ENCODE results near the gene WDFY3. TPM values are rescaled to one million over a fixed set of nuclear protein-coding genes. Genes with fewer than 3 reads are reported as not detected.

The WDFY3 gene
- polyA plus RNA-seq, 4 donors = 3.0 to 33.3 (median 6.4) TPM

DNA sequence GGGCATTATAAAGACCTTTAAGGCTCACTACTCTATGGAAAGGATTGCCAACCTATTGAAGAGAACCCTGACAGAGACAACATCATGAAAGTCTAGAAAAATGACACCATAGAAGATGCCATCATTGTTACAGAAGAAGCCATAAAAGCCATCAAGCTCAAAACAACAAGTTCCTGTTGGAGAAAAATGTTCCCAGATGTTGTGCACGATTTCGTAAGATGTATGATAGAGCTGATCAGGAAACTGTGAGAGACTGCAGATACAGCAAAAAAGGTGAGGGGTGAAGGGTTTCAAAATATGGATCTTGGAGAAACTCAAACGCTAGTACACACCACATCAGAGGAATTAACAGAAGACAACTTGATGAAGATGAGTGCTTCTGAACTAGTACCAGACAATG, 53.3 kb downstream of the WDFY3 start:
- Histone ChIP-seq H3K4me1 (ENCODE audit: control insufficient read depth in 3 of 3, insufficient read depth in 2 of 3, low read depth in 1 of 3, low read length in 2 of 3) (no peaks in the 10 kb centered on the region), H3K9me3 (ENCODE audit: control insufficient read depth in 2 of 2, insufficient read depth in 1 of 2, low read depth in 1 of 2, low read length in 1 of 2) (no peaks in the 10 kb centered on the region), H3K36me3 (ENCODE audit: control insufficient read depth in 3 of 3, insufficient read depth in 2 of 3, low read depth in 1 of 3, low read length in 3 of 3) (peaks cover 0 to 5% (median 0%) of the 10 kb centered on the region in 3 donors), H3K27me3 (ENCODE audit: control insufficient read depth in 3 of 3, insufficient read depth in 3 of 3, low read length in 3 of 3) (no peaks in the 10 kb centered on the region), H3K27ac (ENCODE audit: low read depth in 1 of 3, low read length in 2 of 3) (no peak overlapping the region), H3K4me3 (ENCODE audit: low read depth in 1 of 3, low read length in 3 of 3) (no peak overlapping the region)
- FAIRE-seq (no peak), DNase-seq (no peak)
- 89 to 97% (median 92%) methylated on average over 3 of the region's 3 CpGs for WGBS, 3 donors

DNA sequence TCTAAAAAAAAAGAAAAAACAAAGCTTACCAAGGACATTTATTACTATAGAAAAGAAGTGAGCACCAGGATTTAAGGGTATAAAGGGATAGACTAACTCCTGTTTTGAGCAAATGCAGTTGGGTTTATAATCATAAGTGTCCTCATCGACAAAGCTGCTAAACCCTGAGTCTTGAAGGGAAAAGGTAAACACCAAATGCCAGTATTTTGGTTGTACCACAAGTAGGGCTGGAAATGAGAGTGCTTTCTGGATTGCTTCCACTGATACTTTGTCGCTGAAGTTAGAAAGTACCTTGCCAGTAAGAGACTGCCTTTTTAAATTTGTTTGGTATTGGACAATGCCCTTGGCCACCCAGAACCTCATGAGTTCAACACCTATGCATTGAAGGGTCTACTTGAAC, 53.7 kb downstream of the WDFY3 start:
- H3K36me3 ChIP-seq (ENCODE audit: control insufficient read depth in 3 of 3, insufficient read depth in 2 of 3, low read depth in 1 of 3, low read length in 3 of 3) = peaks cover 0 to 5% (median 0%) of the 10 kb centered on the region in 3 donors
- 83 to 88% (median 83%) methylated on average over 2 of the region's 2 CpGs for WGBS, 3 donors
- H3K4me3 ChIP-seq (ENCODE audit: low read depth in 1 of 3, low read length in 3 of 3) = no peak overlapping the region
- no peaks in the 10 kb centered on the region for H3K9me3 ChIP-seq (ENCODE audit: control insufficient read depth in 2 of 2, insufficient read depth in 1 of 2, low read depth in 1 of 2, low read length in 1 of 2)
- H3K4me1 ChIP-seq (ENCODE audit: control insufficient read depth in 3 of 3, insufficient read depth in 2 of 3, low read depth in 1 of 3, low read length in 2 of 3) = no peaks in the 10 kb centered on the region
- DNase-seq (no peak), FAIRE-seq (no peak)
- H3K27ac ChIP-seq (ENCODE audit: low read depth in 1 of 3, low read length in 2 of 3) = no peak overlapping the region
- H3K27me3 ChIP-seq (ENCODE audit: control insufficient read depth in 3 of 3, insufficient read depth in 3 of 3, low read length in 3 of 3) = no peaks in the 10 kb centered on the region

DNA sequence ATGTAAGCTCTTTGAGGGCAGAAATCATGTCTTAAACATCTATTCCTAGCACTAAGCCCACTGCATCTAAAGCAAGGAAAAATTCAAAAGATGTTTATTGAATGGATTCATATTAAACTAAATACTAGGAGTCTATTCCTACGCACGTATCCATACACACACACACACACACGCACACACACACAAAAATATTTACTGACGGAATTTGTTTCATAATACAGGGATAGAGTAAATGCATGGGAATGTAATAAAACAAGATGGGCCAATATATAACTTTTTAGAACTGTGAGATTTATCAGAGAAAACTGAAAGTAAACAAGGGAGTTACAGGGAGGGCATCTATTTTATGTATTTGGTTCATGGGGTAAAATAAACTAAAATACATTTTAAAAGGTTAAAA, 57.6 kb downstream of the WDFY3 start:
- no peak overlapping the region for H3K27ac ChIP-seq (ENCODE audit: low read depth in 1 of 3, low read length in 2 of 3)
- no peaks in the 10 kb centered on the region for H3K27me3 ChIP-seq (ENCODE audit: control insufficient read depth in 3 of 3, insufficient read depth in 3 of 3, low read length in 3 of 3)
- peaks cover 0 to 8% (median 0%) of the 10 kb centered on the region in 3 donors for H3K36me3 ChIP-seq (ENCODE audit: control insufficient read depth in 3 of 3, insufficient read depth in 2 of 3, low read depth in 1 of 3, low read length in 3 of 3)
- WGBS, 3 donors = 84 to 93% (median 91%) methylated on average over 4 of the region's 4 CpGs
- H3K9me3 ChIP-seq (ENCODE audit: control insufficient read depth in 2 of 2, insufficient read depth in 1 of 2, low read depth in 1 of 2, low read length in 1 of 2) = no peaks in the 10 kb centered on the region
- H3K4me3 ChIP-seq (ENCODE audit: low read depth in 1 of 3, low read length in 3 of 3) = no peak overlapping the region
- H3K4me1 ChIP-seq (ENCODE audit: control insufficient read depth in 3 of 3, insufficient read depth in 2 of 3, low read depth in 1 of 3, low read length in 2 of 3) = no peaks in the 10 kb centered on the region
- FAIRE-seq (no peak), DNase-seq (no peak)

DNA sequence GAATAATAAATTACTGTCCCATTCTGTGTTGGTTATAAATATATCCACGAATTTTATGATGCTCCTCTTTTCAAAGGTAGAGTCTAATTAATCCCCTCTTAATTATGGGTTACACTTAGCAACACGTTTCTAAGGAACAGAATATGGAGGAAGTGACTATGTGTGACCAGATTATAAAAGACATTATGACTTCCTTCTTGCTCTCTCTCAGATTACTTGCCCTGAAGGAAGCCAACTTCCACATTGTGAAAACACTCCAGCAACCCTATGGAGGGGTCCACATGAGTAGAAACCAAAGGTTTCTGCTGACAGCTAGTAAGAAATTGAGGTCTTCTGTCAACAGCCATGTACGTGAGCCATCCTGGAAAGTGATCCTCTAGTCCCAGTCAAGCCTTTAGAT, 59.3 kb downstream of the WDFY3 start:
- Histone ChIP-seq H3K4me1 (ENCODE audit: control insufficient read depth in 3 of 3, insufficient read depth in 2 of 3, low read depth in 1 of 3, low read length in 2 of 3) (no peaks in the 10 kb centered on the region), H3K4me3 (ENCODE audit: low read depth in 1 of 3, low read length in 3 of 3) (no peak overlapping the region), H3K27me3 (ENCODE audit: control insufficient read depth in 3 of 3, insufficient read depth in 3 of 3, low read length in 3 of 3) (no peaks in the 10 kb centered on the region), H3K36me3 (ENCODE audit: control insufficient read depth in 3 of 3, insufficient read depth in 2 of 3, low read depth in 1 of 3, low read length in 3 of 3) (peaks cover 0 to 11% (median 0%) of the 10 kb centered on the region in 3 donors), H3K9me3 (ENCODE audit: control insufficient read depth in 2 of 2, insufficient read depth in 1 of 2, low read depth in 1 of 2, low read length in 1 of 2) (no peaks in the 10 kb centered on the region), H3K27ac (ENCODE audit: low read depth in 1 of 3, low read length in 2 of 3) (no peak overlapping the region)
- FAIRE-seq = no peak
- DNase-seq = no peak
- 72 to 89% (median 75%) methylated on average over 3 of the region's 3 CpGs for WGBS, 3 donors

DNA sequence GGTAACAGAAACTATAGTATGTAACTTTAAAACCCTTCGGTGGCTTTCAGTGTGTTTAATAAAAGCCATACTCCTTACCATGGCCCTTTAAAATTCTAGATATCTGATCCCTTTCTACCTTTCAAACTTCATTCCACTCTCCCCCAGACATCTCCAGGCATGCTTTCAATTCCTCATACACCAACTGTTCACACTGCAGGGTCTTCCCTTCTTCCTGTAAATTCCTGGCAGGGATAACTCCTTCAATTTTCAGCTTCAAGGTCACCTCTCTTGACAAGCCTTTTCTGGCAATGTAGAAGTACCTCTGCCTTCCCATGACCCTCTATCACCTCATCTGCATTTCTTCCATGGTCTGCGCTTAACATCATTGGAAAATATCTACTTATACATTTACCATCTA, 60.8 kb downstream of the WDFY3 start:
- no peaks in the 10 kb centered on the region for H3K9me3 ChIP-seq (ENCODE audit: control insufficient read depth in 2 of 2, insufficient read depth in 1 of 2, low read depth in 1 of 2, low read length in 1 of 2)
- H3K27me3 ChIP-seq (ENCODE audit: control insufficient read depth in 3 of 3, insufficient read depth in 3 of 3, low read length in 3 of 3) = no peaks in the 10 kb centered on the region
- DNase-seq = no peak
- H3K4me1 ChIP-seq (ENCODE audit: control insufficient read depth in 3 of 3, insufficient read depth in 2 of 3, low read depth in 1 of 3, low read length in 2 of 3) = no peaks in the 10 kb centered on the region
- WGBS, 3 donors = 94 to 97% (median 95%) methylated on average over 2 of the region's 2 CpGs
- FAIRE-seq = no peak
- no peak overlapping the region for H3K27ac ChIP-seq (ENCODE audit: low read depth in 1 of 3, low read length in 2 of 3)
- peaks cover 0 to 13% (median 0%) of the 10 kb centered on the region in 3 donors for H3K36me3 ChIP-seq (ENCODE audit: control insufficient read depth in 3 of 3, insufficient read depth in 2 of 3, low read depth in 1 of 3, low read length in 3 of 3)
- no peak overlapping the region for H3K4me3 ChIP-seq (ENCODE audit: low read depth in 1 of 3, low read length in 3 of 3)

DNA sequence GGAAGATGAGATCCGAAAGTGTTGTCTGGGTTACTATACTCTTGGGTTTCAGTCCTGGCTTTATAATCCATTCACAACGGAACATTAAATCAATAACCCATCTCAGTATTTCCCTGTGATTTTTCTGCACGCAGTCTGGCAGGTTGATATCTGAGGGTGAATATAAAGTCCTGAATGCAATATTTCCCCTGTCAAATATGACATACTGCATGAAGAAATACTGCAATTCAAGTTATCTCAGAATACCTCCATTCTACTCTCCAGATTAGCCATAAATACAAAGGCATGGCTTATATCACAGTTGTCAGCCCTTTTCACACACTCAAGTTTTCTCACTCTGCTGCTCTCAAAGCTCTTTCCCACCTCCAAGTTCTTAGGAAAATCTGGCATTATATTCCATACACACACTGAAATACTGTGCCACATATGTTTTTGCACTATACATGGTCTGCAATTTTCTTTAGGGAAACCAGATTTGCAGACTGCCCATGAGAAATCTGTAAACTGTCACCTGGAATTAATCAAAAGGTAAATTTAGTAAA, 64.7 kb downstream of the WDFY3 start:
- H3K27me3 ChIP-seq (ENCODE audit: control insufficient read depth in 3 of 3, insufficient read depth in 3 of 3, low read length in 3 of 3) = no peaks in the 10 kb centered on the region
- H3K27ac ChIP-seq (ENCODE audit: low read depth in 1 of 3, low read length in 2 of 3) = no peak overlapping the region
- no peaks in the 10 kb centered on the region for H3K4me1 ChIP-seq (ENCODE audit: control insufficient read depth in 3 of 3, insufficient read depth in 2 of 3, low read depth in 1 of 3, low read length in 2 of 3)
- H3K9me3 ChIP-seq (ENCODE audit: control insufficient read depth in 2 of 2, insufficient read depth in 1 of 2, low read depth in 1 of 2, low read length in 1 of 2) = no peaks in the 10 kb centered on the region
- DNase-seq (no peak), FAIRE-seq (no peak)
- H3K4me3 ChIP-seq (ENCODE audit: low read depth in 1 of 3, low read length in 3 of 3) = no peak overlapping the region
- peaks cover 0 to 16% (median 0%) of the 10 kb centered on the region in 3 donors for H3K36me3 ChIP-seq (ENCODE audit: control insufficient read depth in 3 of 3, insufficient read depth in 2 of 3, low read depth in 1 of 3, low read length in 3 of 3)
- WGBS, 3 donors = 93 to 100% (median 94%) methylated on average over 3 of the region's 3 CpGs

DNA sequence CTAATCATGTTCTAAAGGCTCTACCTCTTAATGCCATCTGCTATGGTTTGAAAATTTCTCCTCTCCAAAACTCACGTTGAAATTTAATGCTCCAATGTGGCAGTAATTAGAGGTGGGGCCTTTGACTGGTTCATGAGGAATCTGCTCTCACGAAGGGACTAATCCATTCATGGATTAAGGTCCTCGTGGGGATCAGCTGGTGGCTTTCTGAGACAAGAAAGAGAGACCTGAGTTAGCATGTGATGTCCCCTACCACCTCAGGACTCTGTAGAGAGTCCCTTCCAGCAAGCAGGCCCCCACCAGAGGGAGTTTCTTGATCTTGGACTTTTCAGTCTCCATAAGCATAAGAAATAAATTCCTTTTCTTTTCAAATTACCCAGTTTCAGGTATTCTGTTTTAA, 65.3 kb downstream of the WDFY3 start:
- no peak for DNase-seq

DNA sequence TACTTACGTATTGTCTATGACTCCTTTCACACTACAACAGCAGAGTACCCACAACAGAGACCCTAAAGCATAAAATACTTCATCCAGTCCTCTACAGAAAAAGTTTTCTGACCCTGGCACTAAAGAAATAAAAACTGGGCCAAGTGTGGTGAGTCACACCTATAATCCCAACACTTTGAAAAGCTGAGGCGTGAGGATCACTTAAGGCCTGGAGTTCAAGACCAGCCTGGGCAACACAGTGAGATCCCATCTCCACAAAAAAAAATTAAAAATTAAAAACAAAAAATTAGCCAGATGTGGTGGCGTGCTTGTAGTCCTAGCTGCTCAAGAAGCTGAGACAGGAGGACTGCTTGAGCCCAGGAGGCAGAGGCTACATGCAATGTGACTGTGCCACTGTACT, 66.9 kb downstream of the WDFY3 start:
- Histone ChIP-seq H3K27me3 (ENCODE audit: control insufficient read depth in 3 of 3, insufficient read depth in 3 of 3, low read length in 3 of 3) (no peaks in the 10 kb centered on the region), H3K4me3 (ENCODE audit: low read depth in 1 of 3, low read length in 3 of 3) (no peak overlapping the region), H3K9me3 (ENCODE audit: control insufficient read depth in 2 of 2, insufficient read depth in 1 of 2, low read depth in 1 of 2, low read length in 1 of 2) (no peaks in the 10 kb centered on the region), H3K36me3 (ENCODE audit: control insufficient read depth in 3 of 3, insufficient read depth in 2 of 3, low read depth in 1 of 3, low read length in 3 of 3) (peaks cover 0 to 12% (median 0%) of the 10 kb centered on the region in 3 donors), H3K4me1 (ENCODE audit: control insufficient read depth in 3 of 3, insufficient read depth in 2 of 3, low read depth in 1 of 3, low read length in 2 of 3) (no peaks in the 10 kb centered on the region), H3K27ac (ENCODE audit: low read depth in 1 of 3, low read length in 2 of 3) (no peak overlapping the region)
- no peak for FAIRE-seq
- WGBS, 3 donors = 81 to 96% (median 94%) methylated on average over 3 of the region's 3 CpGs
- no peak for DNase-seq

More for the DNA sequence above, 65.3 kb downstream of the WDFY3 start:
- Histone ChIP-seq H3K9me3 (ENCODE audit: control insufficient read depth in 2 of 2, insufficient read depth in 1 of 2, low read depth in 1 of 2, low read length in 1 of 2) (no peaks in the 10 kb centered on the region), H3K4me1 (ENCODE audit: control insufficient read depth in 3 of 3, insufficient read depth in 2 of 3, low read depth in 1 of 3, low read length in 2 of 3) (no peaks in the 10 kb centered on the region), H3K27ac (ENCODE audit: low read depth in 1 of 3, low read length in 2 of 3) (no peak overlapping the region), H3K27me3 (ENCODE audit: control insufficient read depth in 3 of 3, insufficient read depth in 3 of 3, low read length in 3 of 3) (no peaks in the 10 kb centered on the region), H3K4me3 (ENCODE audit: low read depth in 1 of 3, low read length in 3 of 3) (no peak overlapping the region), H3K36me3 (ENCODE audit: control insufficient read depth in 3 of 3, insufficient read depth in 2 of 3, low read depth in 1 of 3, low read length in 3 of 3) (peaks cover 0 to 16% (median 0%) of the 10 kb centered on the region in 3 donors)
- no peak for FAIRE-seq
- WGBS, 3 donors = 61 to 74% (median 64%) methylated on average over 3 of the region's 3 CpGs

DNA sequence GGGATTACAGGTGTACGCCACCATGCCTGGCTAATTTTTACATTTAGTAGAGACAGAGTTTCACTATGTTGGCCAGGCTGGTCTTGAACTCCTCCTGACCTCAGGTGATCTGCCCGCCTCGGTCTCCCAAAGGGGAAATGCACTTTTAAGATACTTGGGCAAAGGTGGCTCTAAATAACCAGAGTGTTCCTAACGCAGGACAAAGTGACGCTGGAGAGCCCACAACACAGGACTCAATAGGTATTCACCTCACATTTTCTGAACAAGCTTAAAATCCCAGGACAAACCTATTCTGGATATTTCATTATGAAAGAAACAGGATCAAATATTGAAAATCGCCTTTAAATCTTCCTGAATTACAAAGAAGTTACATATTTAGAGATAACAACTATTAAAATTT, 69.0 kb downstream of the WDFY3 start:
- H3K27me3 ChIP-seq (ENCODE audit: control insufficient read depth in 3 of 3, insufficient read depth in 3 of 3, low read length in 3 of 3) = no peaks in the 10 kb centered on the region
- FAIRE-seq = no peak
- DNase-seq = no peak

More for the DNA sequence above, 69.0 kb downstream of the WDFY3 start:
- Histone ChIP-seq H3K27ac (ENCODE audit: low read depth in 1 of 3, low read length in 2 of 3) (no peak overlapping the region), H3K36me3 (ENCODE audit: control insufficient read depth in 3 of 3, insufficient read depth in 2 of 3, low read depth in 1 of 3, low read length in 3 of 3) (peaks cover 0 to 12% (median 0%) of the 10 kb centered on the region in 3 donors), H3K4me1 (ENCODE audit: control insufficient read depth in 3 of 3, insufficient read depth in 2 of 3, low read depth in 1 of 3, low read length in 2 of 3) (no peaks in the 10 kb centered on the region), H3K4me3 (ENCODE audit: low read depth in 1 of 3, low read length in 3 of 3) (no peak overlapping the region), H3K9me3 (ENCODE audit: control insufficient read depth in 2 of 2, insufficient read depth in 1 of 2, low read depth in 1 of 2, low read length in 1 of 2) (no peaks in the 10 kb centered on the region)
- WGBS, 3 donors = 88 to 90% (median 89%) methylated on average over 6 of the region's 6 CpGs
